ENCODE measurements around the gene ELAC2. TPM values are rescaled to one million over a fixed set of nuclear protein-coding genes. Genes with fewer than 3 reads are reported as not detected.

The ELAC2 gene
- total RNA-seq, 1 experiment from 2014 or later: 63.7 TPM

DNA sequence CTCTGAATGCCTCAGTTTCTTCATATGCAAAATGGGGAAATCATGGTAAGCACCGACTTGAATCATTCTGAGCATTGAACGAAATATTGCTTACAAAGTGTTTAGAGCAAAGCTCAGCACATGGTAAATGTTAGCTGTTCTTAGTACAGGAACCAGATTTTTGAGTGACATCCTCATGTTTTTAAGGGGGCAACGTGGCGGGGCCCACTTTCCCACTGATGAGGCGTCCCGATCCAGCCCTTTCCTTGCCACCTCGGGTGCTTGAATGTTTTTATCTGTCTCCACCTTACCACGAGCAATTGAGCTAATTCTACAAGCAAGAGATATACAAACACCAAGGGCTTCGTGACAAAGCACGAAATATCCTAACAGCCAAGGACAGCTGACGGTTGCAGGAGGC is 49.9 kb downstream of the ELAC2 start:
- in situ Hi-C loops (cut with HindIII; ENCODE audit: low pct_unique_long_range_greater_than_20kb, low sequenced_read_pairs): no loop called here
- DNase-seq (ENCODE audit: low read depth): no peak

GRCh38 chr17:12966413-12966812 is 51.4 kb downstream of the ELAC2 start:
- DNase-seq (ENCODE audit: low read depth): no peak
- in situ Hi-C loops (cut with HindIII; ENCODE audit: low pct_unique_long_range_greater_than_20kb, low sequenced_read_pairs): no loop called here

DNA sequence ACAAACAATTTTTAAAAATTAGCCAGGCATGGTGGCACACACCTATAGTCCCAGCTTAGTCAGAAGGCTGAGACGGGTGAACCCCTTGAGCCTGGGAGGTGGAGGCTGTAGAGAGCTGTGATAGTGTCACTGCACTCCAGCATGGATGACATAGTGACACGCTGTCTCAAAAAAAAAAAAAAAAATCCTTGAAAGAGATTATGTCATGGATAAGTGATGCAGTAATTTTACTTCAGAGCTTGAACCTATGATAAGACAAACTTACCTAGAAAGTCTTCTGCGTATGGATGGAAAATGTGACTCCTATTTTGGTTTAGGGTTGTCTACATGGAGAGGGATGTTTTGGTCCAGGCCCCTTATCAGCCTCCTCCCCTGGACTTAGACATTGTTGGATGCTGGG is 51.8 kb downstream of the ELAC2 start:
- in situ Hi-C loops (cut with HindIII; ENCODE audit: low pct_unique_long_range_greater_than_20kb, low sequenced_read_pairs): no loop called here
- DNase-seq (ENCODE audit: low read depth): no peak

DNA sequence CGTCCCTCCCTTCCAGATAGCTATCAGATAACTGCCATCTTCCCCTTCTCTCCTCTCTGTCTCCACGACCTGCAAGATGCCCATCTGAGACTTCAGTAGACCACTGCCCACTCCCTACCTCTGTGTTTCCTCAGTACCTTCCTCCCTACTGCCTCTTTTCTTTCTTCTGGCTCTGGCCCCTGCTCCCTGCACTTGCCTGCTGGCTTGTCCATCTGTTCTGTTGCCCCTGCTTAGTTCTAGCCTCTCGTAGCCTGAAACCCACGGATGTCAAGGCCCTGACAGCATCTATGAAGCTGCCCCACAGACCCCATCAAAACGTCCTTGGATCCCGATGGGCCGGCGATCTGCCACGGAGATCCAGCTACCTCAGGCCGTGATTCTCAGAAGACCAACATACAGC is 53.0 kb downstream of the ELAC2 start:
- in situ Hi-C loops (cut with HindIII; ENCODE audit: low pct_unique_long_range_greater_than_20kb, low sequenced_read_pairs): no loop called here
- DNase-seq (ENCODE audit: low read depth): no peak

- in situ Hi-C loops (cut with HindIII; ENCODE audit: low pct_unique_long_range_greater_than_20kb, low sequenced_read_pairs): no loop called here
- DNase-seq (ENCODE audit: low read depth): no peak
These were observed 53.7 kb downstream of the ELAC2 start for GRCh38 chr17:12964162-12964561.

- in situ Hi-C loops (cut with HindIII; ENCODE audit: low pct_unique_long_range_greater_than_20kb, low sequenced_read_pairs): no loop called here
- no peak for DNase-seq (ENCODE audit: low read depth)
These were observed 54.3 kb downstream of the ELAC2 start for GRCh38 chr17:12963505-12963904.

- in situ Hi-C loops (cut with HindIII; ENCODE audit: low pct_unique_long_range_greater_than_20kb, low sequenced_read_pairs): no loop called here
- no peak for DNase-seq (ENCODE audit: low read depth)
These were observed 56.2 kb downstream of the ELAC2 start for GRCh38 chr17:12961655-12962054.

DNA sequence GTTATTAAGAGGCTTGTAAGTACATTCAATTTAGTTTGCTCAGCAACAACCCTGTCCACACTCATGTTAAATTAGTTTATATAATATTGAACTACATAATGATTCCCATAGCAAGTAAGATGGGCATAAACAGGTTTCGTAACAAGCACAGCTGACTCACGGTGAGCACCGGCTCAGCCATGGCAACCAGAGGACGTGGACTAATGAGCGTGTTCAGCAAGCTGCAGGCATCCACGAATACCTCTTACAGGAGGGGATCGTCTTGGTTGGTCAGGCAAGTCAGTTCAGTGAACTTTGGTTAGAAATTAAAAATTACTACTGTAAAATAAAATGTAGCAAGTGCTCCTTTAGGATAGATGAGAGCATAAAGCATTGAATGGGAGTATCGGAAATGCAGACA is 58.4 kb downstream of the ELAC2 start:
- peak; percentile 67 for DNase-seq (ENCODE audit: low read depth)
- in situ Hi-C loops (cut with HindIII; ENCODE audit: low pct_unique_long_range_greater_than_20kb, low sequenced_read_pairs): no loop called here

DNA sequence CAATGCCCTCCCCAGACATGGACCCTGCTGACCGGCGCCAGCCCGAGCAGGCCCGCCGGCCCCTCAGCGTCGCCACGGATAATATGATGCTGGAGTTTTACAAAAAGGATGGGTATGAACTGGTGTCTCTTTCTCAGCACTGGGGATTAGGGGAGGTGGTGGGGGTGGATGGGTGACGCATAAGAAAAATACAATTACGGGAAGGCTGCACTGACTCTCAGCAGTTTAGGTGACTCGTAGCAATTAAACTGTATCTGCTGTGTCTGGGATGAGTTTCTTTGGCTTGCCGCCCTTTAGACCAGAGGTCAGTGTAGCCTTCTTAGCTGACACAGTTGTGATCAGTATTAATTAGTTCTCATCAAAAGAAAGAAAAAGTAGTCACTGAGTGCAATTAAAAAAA is 59.0 kb downstream of the ELAC2 start:
- DNase-seq (ENCODE audit: low read depth): peak; percentile 46
- in situ Hi-C loops (cut with HindIII; ENCODE audit: low pct_unique_long_range_greater_than_20kb, low sequenced_read_pairs): no loop called here

DNA sequence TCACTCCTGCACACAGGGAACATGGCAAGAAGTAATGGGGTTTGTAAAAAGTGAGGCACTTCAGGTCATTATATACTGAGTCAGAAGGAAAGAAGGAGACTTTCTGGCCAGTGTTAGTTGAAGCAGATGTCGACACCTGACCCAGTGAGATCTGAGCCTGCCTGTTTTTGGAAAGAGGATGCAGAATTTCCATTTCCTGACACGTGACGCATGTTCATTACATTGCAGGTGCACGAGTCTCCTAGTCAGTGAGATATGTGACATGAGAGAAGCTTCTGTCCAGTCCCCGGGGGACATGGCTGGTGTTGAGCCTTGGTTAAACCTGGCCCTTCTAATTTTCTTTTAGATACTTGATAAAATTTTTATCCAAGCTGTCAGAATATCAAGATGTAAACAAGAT is 62.3 kb downstream of the ELAC2 start:
- in situ Hi-C loops (cut with HindIII; ENCODE audit: low pct_unique_long_range_greater_than_20kb, low sequenced_read_pairs): no loop called here

DNA sequence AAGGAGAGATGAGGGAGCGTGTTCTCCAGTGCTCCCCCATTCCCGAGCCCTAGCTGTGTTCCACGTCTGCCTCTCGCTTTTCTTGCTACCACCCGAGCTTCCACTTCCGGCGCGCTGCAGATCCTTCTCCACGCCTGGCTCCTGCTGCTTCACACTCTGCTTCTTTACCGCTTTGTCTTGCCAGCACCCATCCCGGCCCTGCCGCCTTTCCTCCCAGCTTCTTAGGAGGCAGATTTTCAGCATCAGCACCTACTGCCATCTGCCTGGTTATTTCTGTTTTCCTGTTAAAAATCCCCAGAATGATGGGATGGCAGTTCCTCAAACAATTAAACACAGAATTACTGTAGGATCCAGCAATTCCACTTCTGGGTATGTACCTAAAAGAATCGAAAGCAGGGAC is 64.7 kb downstream of the ELAC2 start:
- in situ Hi-C loops (cut with HindIII; ENCODE audit: low pct_unique_long_range_greater_than_20kb, low sequenced_read_pairs): no loop called here
- no peak for DNase-seq (ENCODE audit: low read depth)

More for the DNA sequence above, 62.3 kb downstream of the ELAC2 start:
- DNase-seq (ENCODE audit: low read depth): no peak

GRCh38 chr17:12952012-12952411 is 65.8 kb downstream of the ELAC2 start:
- DNase-seq (ENCODE audit: low read depth): no peak
- in situ Hi-C loops (cut with HindIII; ENCODE audit: low pct_unique_long_range_greater_than_20kb, low sequenced_read_pairs): no loop called here

- DNase-seq (ENCODE audit: low read depth): no peak
- in situ Hi-C loops (cut with HindIII; ENCODE audit: low pct_unique_long_range_greater_than_20kb, low sequenced_read_pairs): no loop called here
These were observed 70.8 kb downstream of the ELAC2 start for GRCh38 chr17:12947047-12947446.

Other genes with a start within 250 kb of the ELAC2 start
- 0.64 TPM in 1 of 2 replicates, not detected in the other for gene ARHGAP44, start 228.5 kb downstream of the ELAC2 start, total RNA-seq (2014; rRNA removed; shearing (Covaris generic); ENCODE audit: low replicate concordance)